H1 (cell line): ENCODE results near the gene NHLH1. TPM values are rescaled to one million over a fixed set of nuclear protein-coding genes. Genes with fewer than 3 reads are reported as not detected.

Experiments
- CTCF ChIA-PET: fragments of 300-600 bp; sonication (Branson Sonifier 250); formaldehyde crosslinking; loops from one replicate; lab custom pipeline; 2021; ENCODE audit not compliant: partially characterized antibody; lab: Charles Lee
- POLR2A ChIA-PET: fragments of 300-600 bp; sonication (Branson Sonifier 250); formaldehyde crosslinking; loops from one replicate; lab custom pipeline; 2021; ENCODE audit warnings: inconsistent platforms; ENCODE audit not compliant: partially characterized antibody; lab: Charles Lee
- DNase-seq, 2 experiments: peaks; one replicate each; pipeline versions ENCODE4 v3.0.0 to v3.0.0-alpha.2; 2010 to 2022; ENCODE audit warnings: low spot score in 2 of 2, low read depth in 1 of 2, mixed read lengths in 1 of 2
- FAIRE-seq: peaks from 2 replicates; lab custom pipeline; 2011; peaks lifted over from hg19 to GRCh38; lab: Jason Lieb, UNC
- H2AFZ ChIP-seq: 2 replicates; pipeline ENCODE4 v1.8.1; 2012; ENCODE audit warnings: low read length, inconsistent platforms
- H2AK5ac ChIP-seq: 2 replicates; pipeline ENCODE4 v1.6.1; 2013; ENCODE audit warnings: low read depth, low read length
- H2BK120ac ChIP-seq: replicated peaks from 2 replicates; pipeline ENCODE3; 2013; ENCODE audit warnings: low read depth, low read length, inconsistent platforms
- H2BK12ac ChIP-seq: 2 replicates; pipeline ENCODE4 v1.6.1; 2013; ENCODE audit warnings: low read depth, low read length
- H2BK15ac ChIP-seq: 2 replicates; pipeline ENCODE4 v1.6.1; 2013; ENCODE audit warnings: low read length
- H2BK20ac ChIP-seq: 2 replicates; pipeline ENCODE4 v1.6.1; 2013; ENCODE audit warnings: low read length
- H2BK5ac ChIP-seq: 2 replicates; pipeline ENCODE4 v1.6.1; 2013; ENCODE audit warnings: low read depth, low read length
- H3K14ac ChIP-seq: 2 replicates; pipeline ENCODE4 v1.6.1; 2013; ENCODE audit warnings: inconsistent platforms; ENCODE audit not compliant: insufficient read length
- H3K18ac ChIP-seq: 2 replicates; pipeline ENCODE4 v1.6.1; 2013; ENCODE audit warnings: low read length; ENCODE audit errors: extremely low read depth
- H3K23ac ChIP-seq: 2 replicates; pipeline ENCODE4 v1.6.1; 2013; ENCODE audit warnings: inconsistent platforms; ENCODE audit not compliant: insufficient read length
- H3K23me2 ChIP-seq: 2 replicates; pipeline ENCODE4 v1.6.1; 2013; ENCODE audit warnings: low read depth, low read length
- H3K27ac ChIP-seq: 2 replicates; pipeline ENCODE4 v1.6.1; 2011; ENCODE audit warnings: low read depth, low read length, inconsistent platforms
- H3K27me3 ChIP-seq, 4 experiments: replicated peaks in 1 of 4; 1 replicate in 1 of 4; 2 replicates in 3 of 4; pipeline versions ENCODE4 v1.6.1 to v1.8.1; 2011 to 2013; ENCODE audit warnings: low read length in 3 of 4, mild to moderate bottlenecking in 3 of 4, inconsistent platforms in 2 of 4, mixed read lengths in 2 of 4, moderate library complexity in 1 of 4; ENCODE audit not compliant: control insufficient read depth in 3 of 4, insufficient read depth in 3 of 4; ENCODE audit errors: extremely low read depth in 1 of 4
- H3K36me3 ChIP-seq, 4 experiments: 2 replicates each; pipeline versions ENCODE4 v1.6.1 to v1.8.1; 2011 to 2013; ENCODE audit warnings: mild to moderate bottlenecking in 4 of 4, low read length in 3 of 4, moderate library complexity in 2 of 4, control low read depth in 1 of 4, inconsistent platforms in 1 of 4; ENCODE audit not compliant: insufficient read depth in 4 of 4, control insufficient read depth in 2 of 4
- H3K4ac ChIP-seq: replicated peaks from 2 replicates; pipeline ENCODE3; 2013; ENCODE audit warnings: low read length, low read depth, mixed read lengths, inconsistent platforms; ENCODE audit not compliant: insufficient read length
- H3K4me1 ChIP-seq, 4 experiments: replicated peaks in 1 of 4; 1 replicate in 1 of 4; 2 replicates in 3 of 4; pipeline versions ENCODE4 v1.6.1 to v1.8.1; 2011 to 2013; ENCODE audit warnings: low read length in 3 of 4, inconsistent platforms in 2 of 4, mixed read lengths in 1 of 4; ENCODE audit not compliant: insufficient read depth in 4 of 4, control insufficient read depth in 3 of 4
- H3K4me2 ChIP-seq, 2 experiments: 2 replicates each; pipeline versions ENCODE4 v1.6.1 to v1.8.1; 2011 to 2013; ENCODE audit warnings: low read depth in 2 of 2, low read length in 2 of 2, control low read depth in 1 of 2, inconsistent platforms in 1 of 2, mild to moderate bottlenecking in 1 of 2; ENCODE audit not compliant: insufficient read depth in 1 of 2
- H3K4me3 ChIP-seq, 4 experiments: fragments of 200-600, 300-600 bp in 1 of 4; sonication (generic), shearing (Covaris generic), sonication (Bioruptor Twin) in 1 of 4; 2 replicates each; pipeline versions ENCODE4 v1.5.1 to v1.8.1; 2011 to 2016; ENCODE audit warnings: low read length in 4 of 4, low read depth in 3 of 4, control low read depth in 2 of 4, inconsistent platforms in 2 of 4, mild to moderate bottlenecking in 2 of 4, mixed read lengths in 1 of 4, moderate library complexity in 1 of 4; ENCODE audit not compliant: insufficient read depth in 2 of 4; ENCODE audit errors: extremely low read depth in 1 of 4
- H3K56ac ChIP-seq: replicated peaks from 2 replicates; pipeline ENCODE3; 2013; ENCODE audit warnings: low read depth, mild to moderate bottlenecking, mixed read lengths, low read length, inconsistent platforms; ENCODE audit not compliant: insufficient read length
- H3K79me1 ChIP-seq: 2 replicates; pipeline ENCODE4 v1.6.1; 2013; ENCODE audit warnings: low read depth, low read length, control low read depth
- H3K79me2 ChIP-seq, 2 experiments: 2 replicates each; pipeline versions ENCODE4 v1.6.1 to v1.8.1; 2012 to 2013; ENCODE audit warnings: low read length in 2 of 2, mild to moderate bottlenecking in 2 of 2, inconsistent platforms in 1 of 2; ENCODE audit not compliant: insufficient read depth in 2 of 2, control insufficient read depth in 1 of 2
- H3K9ac ChIP-seq, 4 experiments: replicated peaks in 1 of 4; 1 replicate in 1 of 4; 2 replicates in 3 of 4; pipeline versions ENCODE4 v1.6.1 to v1.8.1; 2011 to 2013; ENCODE audit warnings: low read depth in 3 of 4, low read length in 3 of 4, control low read depth in 2 of 4, mild to moderate bottlenecking in 2 of 4, moderate library complexity in 2 of 4, inconsistent platforms in 1 of 4; ENCODE audit errors: extremely low read depth in 1 of 4
- H3K9me3 ChIP-seq, 2 experiments: 2 replicates each; pipeline versions ENCODE4 v1.6.1 to v1.8.1; 2012 to 2013; ENCODE audit warnings: mild to moderate bottlenecking in 2 of 2, moderate library complexity in 2 of 2, control low read depth in 1 of 2, inconsistent platforms in 1 of 2, low read depth in 1 of 2, low read length in 1 of 2, mixed read lengths in 1 of 2; ENCODE audit not compliant: insufficient read depth in 2 of 2
- H4K20me1 ChIP-seq, 2 experiments: replicated peaks in 1 of 2; 2 replicates each; pipeline versions ENCODE3 to v1.8.1; 2011 to 2013; ENCODE audit warnings: inconsistent platforms in 2 of 2, low read length in 2 of 2, mild to moderate bottlenecking in 1 of 2; ENCODE audit not compliant: insufficient read depth in 2 of 2, control insufficient read depth in 1 of 2
- H4K5ac ChIP-seq: 2 replicates; pipeline ENCODE4 v1.6.1; 2013; ENCODE audit warnings: low read length, low read depth, mixed read lengths, inconsistent platforms; ENCODE audit not compliant: insufficient read length
- H4K8ac ChIP-seq: 2 replicates; pipeline ENCODE4 v1.8.0; 2013; ENCODE audit warnings: mild to moderate bottlenecking, moderate library complexity, low read length, inconsistent platforms; ENCODE audit not compliant: insufficient read depth; ENCODE audit errors: extremely low read depth
- H4K91ac ChIP-seq: replicated peaks from 2 replicates; pipeline ENCODE3; 2013; ENCODE audit warnings: low read length, mixed read lengths, inconsistent platforms; ENCODE audit not compliant: insufficient read length
- BACH1 ChIP-seq: IDR thresholded peaks from 2 replicates; pipeline ENCODE4 v1.6.1; 2012; ENCODE audit warnings: low read length, improper control_type of control experiment
- CTCF ChIP-seq, 3 experiments: IDR thresholded peaks; 1 replicate in 2 of 3; 2 replicates in 1 of 3; pipeline versions ENCODE4 v1.5.1 to v1.6.1; 2011; ENCODE audit warnings: low read length in 3 of 3, mild to moderate bottlenecking in 3 of 3, inconsistent platforms in 2 of 3, low read depth in 1 of 3, moderate library complexity in 1 of 3; ENCODE audit not compliant: insufficient read depth in 1 of 3; ENCODE audit errors: control extremely low read depth in 1 of 3
- E2F6 ChIP-seq: IDR thresholded peaks from 2 replicates; pipeline ENCODE4 v1.6.1; 2012; ENCODE audit warnings: inconsistent platforms
- GTF2F1 ChIP-seq: IDR thresholded peaks from 2 replicates; pipeline ENCODE4 v1.6.1; 2012; ENCODE audit warnings: low read depth, low read length, improper control_type of control experiment, borderline replicate concordance
- NANOG ChIP-seq: IDR thresholded peaks from 2 replicates; pipeline ENCODE4 v1.6.1; 2011; ENCODE audit warnings: low read length, low read depth, mild to moderate bottlenecking, inconsistent platforms; ENCODE audit not compliant: insufficient read depth, poor library complexity, severe bottlenecking
- NRF1 ChIP-seq: IDR thresholded peaks from 2 replicates; pipeline ENCODE4 v1.6.1; 2011; ENCODE audit warnings: mild to moderate bottlenecking, low read depth, low read length, improper control_type of control experiment
- PHF8 ChIP-seq: fragments of 200-600 bp; sonication (generic); conservative IDR thresholded peaks from 2 replicates; pipeline ENCODE4 v1.7.1; 2012; ENCODE audit warnings: low read depth, mild to moderate bottlenecking, inconsistent platforms, low read length, moderate library complexity
- POU5F1 ChIP-seq: IDR thresholded peaks from 2 replicates; pipeline ENCODE4 v1.6.1; 2011; ENCODE audit warnings: low read depth, mild to moderate bottlenecking, low read length, moderate library complexity
- RNF2 ChIP-seq: fragments of 200-900, 300-1000 bp; sonication (generic); IDR thresholded peaks from 2 replicates; pipeline ENCODE4 v1.7.1; 2016; ENCODE audit warnings: borderline replicate concordance, low read depth, mild to moderate bottlenecking, antibody characterized with exemption, low read length; ENCODE audit not compliant: poor library complexity, severe bottlenecking; ENCODE audit errors: missing control alignments
- RXRA ChIP-seq: IDR thresholded peaks from 2 replicates; pipeline ENCODE4 v1.6.1; 2011; ENCODE audit warnings: low read depth, mild to moderate bottlenecking, low read length, moderate library complexity; ENCODE audit not compliant: insufficient read depth
- WGBS, 2 experiments: shearing (Covaris generic) in 1 of 2; methylation state at CpG; one replicate each; pipeline versions ENCODE4 v1.1.6 to v1.1.7; 2013 to 2015; ENCODE audit warnings: low lambda C conversion rate in 2 of 2, mixed read lengths in 2 of 2, inconsistent platforms in 1 of 2, low coverage in 1 of 2, missing lambda C conversion rate in 1 of 2; ENCODE audit not compliant: insufficient replicate concordance in 2 of 2, insufficient coverage in 1 of 2, insufficient read length in 1 of 2; ENCODE audit errors: extremely low coverage in 1 of 2, missing lambda C conversion rate in 1 of 2; 5-methylcytosine and 5-hydroxymethylcytosine counted together
- polyA plus RNA-seq, 7 experiments: library from polyadenylated mRNA; depleted of rRNA in 3 of 7; stranded (reverse) in 5 of 7; unstranded in 2 of 7; fragments of >200 nt in 5 of 7; fragments of 200-250 nt in 2 of 7; gene quantifications; 1 replicate in 5 of 7; 2 replicates in 1 of 7; 4 replicates in 1 of 7; pipeline versions ENCODE4 v1.2.1 to v1.2.3, GENCODE V29; 2011 to 2013; ENCODE audit warnings: missing spikeins in 2 of 7, mixed read lengths in 2 of 7
- total RNA-seq: library from RNA; stranded (reverse); fragmentation: NEBNext Ultra II Directional; extraction: Animal tissue kit (Norgen Biotek cat#: 25700); gene quantifications from 2 replicates; pipeline ENCODE4 v1.2.1, GENCODE V29; 2021

The NHLH1 gene
- total and polyA plus RNA-seq, 2 of the 8 experiments (the other 6 are each of a cell fraction or from before 2014, with no cell fraction given), result 0.39 to 0.91 TPM

DNA sequence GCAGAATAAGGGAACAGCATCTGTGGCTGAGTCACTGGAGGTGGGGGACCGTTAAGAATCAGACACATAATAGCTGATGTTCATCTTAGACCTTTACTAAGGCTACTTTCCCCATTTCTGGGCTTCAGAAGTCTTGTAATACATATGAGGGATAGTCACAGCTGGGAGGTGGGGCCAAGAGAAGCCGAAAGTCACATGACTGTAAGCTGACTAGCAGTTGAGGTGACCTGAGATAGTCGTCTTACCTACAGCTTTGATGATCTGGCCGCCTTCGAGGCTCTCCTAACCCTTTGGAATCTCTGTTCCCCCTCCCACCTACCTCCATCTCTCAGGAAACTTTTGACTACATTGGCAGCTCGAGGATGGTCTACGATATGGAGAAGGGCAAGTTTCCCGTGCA is 14.3 kb upstream of the NHLH1 start:
- Histone ChIP-seq H3K9ac (no peak overlapping the region), H3K23me2 (no peaks in the 10 kb centered on the region), H3K4me2 (no peak overlapping the region), H4K5ac (no peak overlapping the region), H2BK120ac (no peak overlapping the region), H3K23ac (no peak overlapping the region), H2BK20ac (no peak overlapping the region), H3K79me1 (no peaks in the 10 kb centered on the region), H3K18ac (no peak overlapping the region), H3K56ac (no peak overlapping the region), H3K4ac (no peak overlapping the region), H4K20me1 (peaks cover 0 to 5% of the 10 kb centered on the region in 2 experiments), H3K14ac (no peak overlapping the region), H3K36me3 (peaks cover 34 to 83% (median 66%) of the 10 kb centered on the region in 4 experiments), H3K4me1 (no peaks in the 10 kb centered on the region), H3K9me3 (no peaks in the 10 kb centered on the region), H2BK5ac (no peak overlapping the region), H3K27me3 (no peaks in the 10 kb centered on the region), H3K79me2 (no peaks in the 10 kb centered on the region), H4K91ac (no peak overlapping the region), H2AK5ac (no peak overlapping the region), H2BK12ac (no peak overlapping the region), H2BK15ac (no peak overlapping the region), H3K4me3 (no peak overlapping the region), H3K27ac (no peak overlapping the region), H2AFZ (no peak overlapping the region), H4K8ac (no peak overlapping the region)
- DNase-seq, result no peak
- FAIRE-seq, result no peak
- ChIA-PET POLR2A (interaction anchor here (2.0 to 17.2 kb wide), 5 partner anchors 9 to 64 kb away, joined by 5 to 244 read pairs (median 12); partner anchors contain the start of genes COPA, NCSTN and NHLH1), CTCF (interaction anchor here (0.5 to 26.0 kb wide), 15 partner anchors 11 to 260 kb away, joined by 3 to 683 read pairs (median 10); partner anchors contain the start of gene NHLH1)
- WGBS, 2 experiments, result 85% methylated on average over 8 of the region's 8 CpGs; no CpG with 5 or more reads in 1 of the 2 experiments
- TF ChIP-seq RXRA (no peak), PHF8 (no peak), NANOG (no peak), NRF1 (no peak), BACH1 (no peak), RNF2 (no peak), POU5F1 (no peak), GTF2F1 (no peak), CTCF (IDR thresholded peaks at IDR 0.05; ENCODE audit: control extremely low read depth in 1 of 3, insufficient read depth in 1 of 3, low read depth in 1 of 3, low read length in 3 of 3) (no peak), E2F6 (no peak)
